Retinal pigment epithelial cell (primary cell): ENCODE measurements around the gene KIF7.

Experiments used
- DNase-seq: peaks from one replicate; pipeline ENCODE4 v3.0.0-alpha.2; 2010; ENCODE audit warnings: low read depth
- H3K4me3 ChIP-seq: 2 replicates; pipeline ENCODE4 v1.5.1; 2011; ENCODE audit warnings: mild to moderate bottlenecking, low read length, control low read depth, moderate library complexity
- CTCF ChIP-seq: conservative IDR thresholded peaks from 2 replicates; pipeline ENCODE4 v1.5.1; 2011; ENCODE audit warnings: low read depth, low read length, control low read depth, inconsistent platforms

Gene KIF7

GRCh38 chr15:89669941-89670340, 14.7 kb upstream of the KIF7 start:
- TF ChIP-seq CTCF = no peak
- H3K4me3 ChIP-seq = no peak overlapping the region
- DNase-seq = no peak

- DNase-seq = no peak
- TF ChIP-seq CTCF = no peak
- H3K4me3 ChIP-seq = no peak overlapping the region
These were observed 14.1 kb upstream of the KIF7 start for GRCh38 chr15:89669309-89669865.

- TF ChIP-seq CTCF = no peak
- DNase-seq = no peak
- no peak overlapping the region for H3K4me3 ChIP-seq
These were observed 12.9 kb upstream of the KIF7 start for GRCh38 chr15:89668171-89668570.

GRCh38 chr15:89667706-89667960, 12.4 kb upstream of the KIF7 start:
- DNase-seq = no peak
- TF ChIP-seq CTCF = no peak
- no peak overlapping the region for H3K4me3 ChIP-seq

- H3K4me3 ChIP-seq = no peak overlapping the region
- DNase-seq = no peak
- TF ChIP-seq CTCF = no peak
These were observed 11.8 kb upstream of the KIF7 start for GRCh38 chr15:89666858-89667705.

- DNase-seq = no peak
- H3K4me3 ChIP-seq = no peak overlapping the region
- TF ChIP-seq CTCF = no peak
These were observed 11.1 kb upstream of the KIF7 start for GRCh38 chr15:89666184-89666857.
